GM18526 (cell line): ENCODE data around the gene RSU1.

Source experiments
- POLR2A ChIP-seq: IDR thresholded peaks from 3 replicates; pipeline ENCODE4 v1.6.1; 2011; ENCODE audit not compliant: insufficient read length; ENCODE audit errors: extremely low read depth

Gene RSU1

DNA sequence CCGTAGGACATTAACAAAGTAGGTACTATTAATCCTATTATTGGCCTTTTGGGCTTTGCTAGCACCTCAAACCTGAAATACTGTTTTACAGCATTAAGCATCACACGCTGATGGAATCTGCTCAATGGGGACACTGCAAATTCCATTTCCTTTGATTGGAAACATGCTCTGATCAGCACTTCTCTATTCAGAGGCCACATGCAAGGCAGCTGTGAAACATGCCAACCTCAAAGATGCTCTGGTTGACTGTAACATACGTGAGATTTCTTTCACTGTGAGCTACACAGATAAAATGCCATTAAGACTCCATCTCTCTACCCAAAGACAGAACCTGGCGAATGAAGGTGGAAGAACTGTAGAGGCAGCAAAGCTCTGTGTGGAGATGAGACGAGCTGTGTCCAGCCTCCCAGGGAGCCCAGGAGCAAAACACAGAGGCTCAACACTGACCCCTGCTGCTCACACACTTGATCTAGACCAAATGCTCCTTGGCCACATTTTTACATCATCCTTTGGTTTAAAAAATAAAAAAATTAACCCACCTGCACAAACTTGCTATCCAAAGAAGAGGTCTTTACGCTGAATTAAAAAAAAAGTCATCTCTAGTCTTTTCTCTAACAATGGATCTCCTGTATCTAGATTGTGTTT, 8.0 kb downstream of the RSU1 start:
- no peak for TF ChIP-seq POLR2A

DNA sequence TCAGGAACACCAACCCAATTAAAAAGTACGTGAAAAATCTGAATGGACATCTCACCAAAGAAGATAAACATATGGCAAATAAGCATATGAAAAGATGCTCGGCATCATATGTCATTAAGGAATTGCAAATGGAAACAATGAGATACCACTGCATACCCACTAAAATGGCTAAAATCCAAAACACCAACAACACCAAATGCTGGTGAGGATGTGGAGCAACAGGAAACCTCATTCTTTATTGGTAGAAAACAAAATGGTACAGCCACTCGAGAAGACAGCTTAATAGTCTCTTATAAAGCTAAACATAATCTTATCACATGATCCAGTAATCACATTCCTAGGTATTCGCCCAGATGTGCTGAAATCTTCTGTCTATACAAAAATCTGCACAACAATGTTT, 13.1 kb downstream of the RSU1 start:
- no peak for TF ChIP-seq POLR2A

- no peak for TF ChIP-seq POLR2A
Observed at GRCh38 chr10:16803464-16803863, 13.8 kb downstream of the RSU1 start.

GRCh38 chr10:16799621-16800020, 17.6 kb downstream of the RSU1 start:
- no peak for TF ChIP-seq POLR2A

DNA sequence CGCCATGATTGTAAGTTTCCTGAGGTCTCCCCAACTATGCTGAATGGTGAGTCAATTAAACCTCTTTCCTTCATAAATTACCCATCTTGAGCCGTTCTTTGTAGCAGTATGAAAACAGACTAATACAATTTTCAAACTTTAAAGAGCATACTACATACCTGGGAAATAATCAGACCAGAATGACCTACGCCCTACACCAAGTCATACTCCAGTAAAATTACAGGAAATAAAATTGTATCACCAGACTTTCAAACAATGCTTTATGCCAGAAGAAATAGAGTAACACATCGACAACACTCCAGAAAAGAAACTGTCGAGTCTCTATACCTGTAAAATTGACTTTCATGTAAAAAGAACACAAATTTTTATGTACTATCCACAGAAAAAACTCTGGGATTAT, 18.7 kb downstream of the RSU1 start:
- TF ChIP-seq POLR2A: no peak

- TF ChIP-seq POLR2A: no peak
Observed at GRCh38 chr10:16795410-16796073, 21.7 kb downstream of the RSU1 start.

DNA sequence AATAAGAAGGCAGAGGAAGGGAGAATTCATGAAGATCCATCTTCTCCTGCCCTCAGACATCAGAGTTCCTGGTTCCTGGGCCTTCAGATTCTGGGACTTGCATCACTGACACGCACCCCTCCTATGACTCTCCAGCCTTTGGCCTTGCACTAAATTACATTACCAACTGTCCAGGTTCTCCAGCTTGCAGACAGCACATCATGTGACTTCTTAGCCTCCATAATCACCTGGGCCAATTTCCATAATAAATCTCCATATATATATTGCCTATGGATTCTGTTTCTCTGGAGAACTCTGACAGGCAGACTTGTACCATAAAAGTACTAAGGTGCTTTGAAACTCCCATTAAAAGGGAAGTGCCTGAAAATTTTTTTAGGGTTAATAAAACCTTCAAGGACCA, 23.2 kb downstream of the RSU1 start:
- TF ChIP-seq POLR2A: no peak

- TF ChIP-seq POLR2A: no peak
Observed at GRCh38 chr10:16792675-16793074, 24.5 kb downstream of the RSU1 start.

- TF ChIP-seq POLR2A: no peak
Observed at GRCh38 chr10:16789765-16790164, 27.5 kb downstream of the RSU1 start.

- TF ChIP-seq POLR2A: no peak
Observed at GRCh38 chr10:16789261-16789660, 28.0 kb downstream of the RSU1 start.

- no peak for TF ChIP-seq POLR2A
Observed at GRCh38 chr10:16788778-16789177, 28.4 kb downstream of the RSU1 start.

GRCh38 chr10:16788125-16788524, 29.1 kb downstream of the RSU1 start:
- TF ChIP-seq POLR2A: no peak

GRCh38 chr10:16787361-16787791, 29.8 kb downstream of the RSU1 start:
- no peak for TF ChIP-seq POLR2A

DNA sequence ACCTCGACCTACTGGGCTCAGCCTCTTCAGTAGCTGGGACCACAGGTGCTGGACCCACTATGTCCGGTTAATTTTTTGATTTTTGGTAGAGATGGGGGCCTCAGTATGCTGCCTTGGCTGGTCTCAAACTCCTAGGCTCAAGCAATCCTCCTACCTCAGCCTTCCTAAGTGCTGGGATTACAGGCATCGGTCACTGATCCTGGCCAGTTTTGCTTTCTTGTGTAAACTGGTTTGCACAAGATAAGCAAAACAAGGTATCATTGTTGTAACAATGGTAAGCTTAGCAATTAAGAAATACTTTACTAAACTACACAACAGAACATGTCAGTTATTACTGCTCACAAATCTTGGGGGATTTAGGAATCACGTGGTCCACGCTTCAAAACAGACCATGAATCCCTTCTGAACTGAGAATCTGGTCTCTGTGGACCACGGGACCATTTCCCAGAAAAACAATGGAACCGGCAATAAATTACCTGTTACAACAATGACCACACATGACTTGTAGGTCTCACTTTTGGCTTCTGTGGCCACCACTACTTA, 36.8 kb downstream of the RSU1 start:
- no peak for TF ChIP-seq POLR2A

GRCh38 chr10:16779384-16779915, 37.8 kb downstream of the RSU1 start:
- no peak for TF ChIP-seq POLR2A
